HepG2 (cell line): ENCODE measurements around the gene EXOSC9. TPM values are rescaled to one million over a fixed set of nuclear protein-coding genes. Genes with fewer than 3 reads are reported as not detected.

Source experiments
- ATAC-seq: fragments of 200-7000 bp; cut with Tn5 transposase; 3 replicates; pipeline ENCODE4 v1.9.1; 2020; ENCODE audit warnings: mild to moderate bottlenecking, moderate library complexity
- BruUV-seq: library from RNA; stranded (reverse); fragments of 400-500 nt; replicated peaks from 2 replicates; lab custom pipeline; 2021; lab: Mats Ljungman, UMichigan
- CTCF ChIA-PET: fragments of 300-600 bp; formaldehyde crosslinking; extraction: SDS; loops from one replicate; lab custom pipeline; 2021; ENCODE audit warnings: low total read pairs, inconsistent platforms, low intra/inter-chr PET ratio; lab: Yijun Ruan, JAX
- POLR2A ChIA-PET: fragments of 350-600 bp; sonication (Branson Sonifier 250); formaldehyde crosslinking; loops from one replicate; lab custom pipeline; 2020; ENCODE audit warnings: antibody characterized with exemption, inconsistent platforms; lab: Yijun Ruan, JAX
- DNase-seq: peaks from one replicate; pipeline ENCODE4 v3.0.0-alpha.2; 2015; ENCODE audit warnings: low spot score
- FAIRE-seq: peaks from 3 replicates; lab custom pipeline; 2011; peaks lifted over from hg19 to GRCh38; lab: Jason Lieb, UNC
- H2AFZ ChIP-seq: one replicate; pipeline ENCODE4 v1.6.1; 2011; ENCODE audit warnings: low read length, inconsistent platforms
- H3K27ac ChIP-seq: fragments of 300-600 bp; 3 replicates; pipeline ENCODE4 v1.8.0; 2011; ENCODE audit warnings: mixed run types, mild to moderate bottlenecking, mixed read lengths, low read length, inconsistent platforms; ENCODE audit not compliant: insufficient read depth; ENCODE audit errors: extremely low read length
- H3K27me3 ChIP-seq, 2 experiments: fragments of 200-600 bp in 1 of 2; 2 replicates in 1 of 2; 3 replicates in 1 of 2; pipeline versions ENCODE4 v1.6.0 to v1.8.0; 2011; ENCODE audit warnings: low read length in 2 of 2, mild to moderate bottlenecking in 2 of 2, moderate library complexity in 2 of 2, inconsistent platforms in 1 of 2; ENCODE audit not compliant: insufficient read depth in 2 of 2, control insufficient read depth in 1 of 2
- H3K36me3 ChIP-seq, 2 experiments: fragments of 200-600 bp in 1 of 2; replicated peaks in 1 of 2; 2 replicates in 1 of 2; 3 replicates in 1 of 2; pipeline versions ENCODE4 v1.5.1 to v1.8.0; 2011; ENCODE audit warnings: low read length in 2 of 2, inconsistent platforms in 1 of 2; ENCODE audit not compliant: insufficient read depth in 2 of 2, control insufficient read depth in 1 of 2
- H3K4me1 ChIP-seq: 2 replicates; pipeline ENCODE4 v1.5.1; 2012; ENCODE audit warnings: low read length, inconsistent platforms; ENCODE audit not compliant: insufficient read depth
- H3K4me2 ChIP-seq: 2 replicates; pipeline ENCODE4 v1.6.0; 2011; ENCODE audit warnings: low read depth, low read length, inconsistent platforms
- H3K4me3 ChIP-seq, 3 experiments: fragments of 200-600 bp in 1 of 3; sonication (generic), shearing (Covaris generic) in 1 of 3; replicated peaks in 1 of 3; 2 replicates each; pipeline ENCODE4 v1.5.1; 2011 to 2016; ENCODE audit warnings: low read length in 3 of 3, inconsistent platforms in 2 of 3, low read depth in 2 of 3, mild to moderate bottlenecking in 2 of 3, control low read depth in 1 of 3, mixed read lengths in 1 of 3; ENCODE audit not compliant: insufficient read depth in 1 of 3
- H3K79me2 ChIP-seq: one replicate; pipeline ENCODE4 v1.6.1; 2011; ENCODE audit warnings: low read length, inconsistent platforms; ENCODE audit not compliant: insufficient read depth
- H3K9ac ChIP-seq: 2 replicates; pipeline ENCODE4 v1.6.0; 2011; ENCODE audit warnings: mild to moderate bottlenecking, low read depth, low read length, inconsistent platforms; ENCODE audit not compliant: insufficient read depth
- H3K9me3 ChIP-seq: 2 replicates; pipeline ENCODE4 v1.5.1; 2012; ENCODE audit warnings: mild to moderate bottlenecking, low read length
- H4K20me1 ChIP-seq: 2 replicates; pipeline ENCODE4 v1.6.0; 2011; ENCODE audit warnings: inconsistent platforms, mild to moderate bottlenecking, low read length, moderate library complexity; ENCODE audit not compliant: insufficient read depth
- ASH2L ChIP-seq: fragments of 300-600, 200-600 bp; sonication (generic); IDR thresholded peaks from 2 replicates; pipeline ENCODE4 v1.7.0; 2017; ENCODE audit warnings: low read depth, mild to moderate bottlenecking, moderate library complexity, mixed read lengths, low read length; ENCODE audit not compliant: insufficient read length
- ELF1 ChIP-seq: sonication (generic); formaldehyde crosslinking; IDR thresholded peaks from 2 replicates; pipeline ENCODE4 v1.4.0; 2020; ENCODE audit warnings: missing genetic modification reagents
- HIVEP1 ChIP-seq: sonication (generic); formaldehyde crosslinking; IDR thresholded peaks from 2 replicates; pipeline ENCODE4 v1.4.0; 2020; ENCODE audit warnings: mild to moderate bottlenecking, missing genetic modification reagents
- POLR2A ChIP-seq, 2 experiments: IDR thresholded peaks; 2 replicates each; pipeline ENCODE4 v1.6.1; 2011; ENCODE audit warnings: low read depth in 2 of 2, low read length in 2 of 2, mild to moderate bottlenecking in 1 of 2, moderate library complexity in 1 of 2; ENCODE audit not compliant: insufficient read depth in 1 of 2
- PRMT3 ChIP-seq: sonication (generic); formaldehyde crosslinking; IDR thresholded peaks from 2 replicates; pipeline ENCODE4 v1.8.1; 2022; ENCODE audit warnings: low read depth, mild to moderate bottlenecking, moderate library complexity, missing genetic modification reagents, borderline replicate concordance
- STAT5B ChIP-seq: sonication (generic); formaldehyde crosslinking; IDR thresholded peaks from 2 replicates; pipeline ENCODE4 v1.4.0; 2020; ENCODE audit warnings: missing genetic modification reagents
- ZFP82 ChIP-seq: sonication (generic); formaldehyde crosslinking; IDR thresholded peaks from 2 replicates; pipeline ENCODE4 v1.5.1; 2020; ENCODE audit warnings: mild to moderate bottlenecking, missing genetic modification reagents, borderline replicate concordance
- ZGPAT ChIP-seq: IDR thresholded peaks from 2 replicates; pipeline ENCODE4 v1.6.1; 2016; ENCODE audit warnings: mild to moderate bottlenecking
- ZNF234 ChIP-seq: sonication (generic); formaldehyde crosslinking; conservative IDR thresholded peaks from 2 replicates; pipeline ENCODE4 v1.5.1; 2020; ENCODE audit warnings: mild to moderate bottlenecking, missing genetic modification reagents
- ZNF3 ChIP-seq: IDR thresholded peaks from 2 replicates; pipeline ENCODE4 v1.7.0; 2017; ENCODE audit warnings: inconsistent platforms
- ZNF468 ChIP-seq: sonication (generic); formaldehyde crosslinking; IDR thresholded peaks from 2 replicates; pipeline ENCODE4 v1.8.0; 2022; ENCODE audit warnings: mild to moderate bottlenecking, moderate library complexity, missing genetic modification reagents
- ZNF724P ChIP-seq: sonication (generic); formaldehyde crosslinking; IDR thresholded peaks from 2 replicates; pipeline ENCODE4 v1.8.0; 2022; ENCODE audit warnings: missing genetic modification reagents, borderline replicate concordance
- ZNF891 ChIP-seq: sonication (generic); formaldehyde crosslinking; IDR thresholded peaks from 2 replicates; pipeline ENCODE4 v1.5.0; 2020; ENCODE audit warnings: mild to moderate bottlenecking, missing genetic modification reagents
- ZSCAN21 ChIP-seq: sonication (generic); formaldehyde crosslinking; IDR thresholded peaks from 2 replicates; pipeline ENCODE4 v1.8.0; 2022; ENCODE audit warnings: mild to moderate bottlenecking, missing genetic modification reagents, moderate library complexity, borderline replicate concordance
- WGBS: methylation state at CpG from one replicate; pipeline ENCODE4 v1.1.6; 2017; ENCODE audit warnings: low lambda C conversion rate; 5-methylcytosine and 5-hydroxymethylcytosine counted together
- in situ Hi-C: cut with HindIII; loops from 2 replicates; pipeline ENCODE4 v1.10.0; 2017; ENCODE audit warnings: low pct_unique_long_range_greater_than_20kb; ENCODE audit not compliant: extremely low pct_ligation_motif_present
- intact Hi-C: fragments of 100-400 bp; cut with micrococcal nuclease; formaldehyde crosslinking; loops from one replicate; pipeline ENCODE4 v1.10.0; 2022; ENCODE audit not compliant: unreplicated experiment
- polyA plus RNA-seq, 8 experiments: library from polyadenylated mRNA; depleted of rRNA in 3 of 8; stranded (reverse) in 7 of 8; unstranded in 1 of 8; fragments of >200 nt; fragmentation: Illumina TruSeq in 4 of 8; extraction: Trizol in 4 of 8; gene quantifications; 2 replicates each; pipeline versions ENCODE4 v1.2.1 to v1.2.3, GENCODE V29; 2011 to 2016; ENCODE audit warnings: low read depth in 4 of 8, missing spikeins in 1 of 8, mixed read lengths in 1 of 8; ENCODE audit not compliant: insufficient read depth in 1 of 8
- total RNA-seq, 5 experiments: library from RNA; depleted of rRNA; stranded (reverse); fragments of >200 nt; fragmentation: Illumina TruSeq; extraction: Trizol; gene quantifications; 2 replicates each; pipeline ENCODE4 v1.2.3, GENCODE V29; 2016; ENCODE audit warnings: low read depth in 1 of 5
- TF ChIP-seq, protein P1 (sequence below): IDR thresholded peaks from 2 replicates; pipeline ENCODE4 v1.6.1; 2018; ENCODE audit warnings: missing genetic modification reagents
- TF ChIP-seq, protein P2 (sequence below): sonication (generic); formaldehyde crosslinking; IDR thresholded peaks from 2 replicates; pipeline ENCODE4 v1.5.1; 2020; ENCODE audit warnings: missing genetic modification reagents, mild to moderate bottlenecking, borderline replicate concordance
- TF ChIP-seq, protein P3 (sequence below): sonication (generic); formaldehyde crosslinking; IDR thresholded peaks from 2 replicates; pipeline ENCODE4 v1.5.0; 2020; ENCODE audit warnings: mild to moderate bottlenecking, missing genetic modification reagents, moderate library complexity

The EXOSC9 gene
- total and polyA plus RNA-seq, 2 of the 13 experiments (the other 11 are each of a cell fraction or from before 2014, with no cell fraction given) = 26.0 to 48.0 TPM

DNA sequence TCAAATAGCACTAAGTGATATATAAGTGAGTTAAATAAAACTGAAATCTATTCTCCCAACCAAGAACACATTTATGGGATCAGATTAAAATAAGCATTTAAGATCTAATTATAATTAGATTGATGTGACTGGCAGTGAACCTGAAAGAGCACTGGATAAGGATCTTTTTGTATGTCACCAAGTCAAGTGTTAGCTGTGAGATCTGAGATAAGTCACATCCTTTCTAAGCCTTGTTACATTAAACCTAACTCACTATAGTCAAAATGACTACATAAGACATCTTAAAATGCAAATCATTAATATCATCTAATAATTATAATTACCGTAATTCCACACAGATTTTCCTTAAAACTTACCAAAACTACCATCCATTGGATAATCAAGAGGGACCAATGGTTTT is 20.9 kb downstream of the EXOSC9 start (continued):
- TF ChIP-seq, protein P1, sequence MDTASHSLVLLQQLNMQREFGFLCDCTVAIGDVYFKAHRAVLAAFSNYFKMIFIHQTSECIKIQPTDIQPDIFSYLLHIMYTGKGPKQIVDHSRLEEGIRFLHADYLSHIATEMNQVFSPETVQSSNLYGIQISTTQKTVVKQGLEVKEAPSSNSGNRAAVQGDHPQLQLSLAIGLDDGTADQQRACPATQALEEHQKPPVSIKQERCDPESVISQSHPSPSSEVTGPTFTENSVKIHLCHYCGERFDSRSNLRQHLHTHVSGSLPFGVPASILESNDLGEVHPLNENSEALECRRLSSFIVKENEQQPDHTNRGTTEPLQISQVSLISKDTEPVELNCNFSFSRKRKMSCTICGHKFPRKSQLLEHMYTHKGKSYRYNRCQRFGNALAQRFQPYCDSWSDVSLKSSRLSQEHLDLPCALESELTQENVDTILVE (CRISPR knock-in tag) = no peak
- TF ChIP-seq, all 625 proteins: peak for 0

GRCh38 chr4:121822796-121823504 is 21.8 kb downstream of the EXOSC9 start:
- Histone ChIP-seq H3K27me3 (no peaks in the 10 kb centered on the region; a peak in 1 of 5 replicates), H4K20me1 (no peaks in the 10 kb centered on the region), H3K4me1 (peaks cover 27% of the 10 kb centered on the region), H3K79me2 (peaks cover 31% of the 10 kb centered on the region), H3K27ac (peak overlapping the region; percentile 87), H3K4me2 (peak overlapping the region; percentile 78), H3K9me3 (no peaks in the 10 kb centered on the region), H3K36me3 (peaks cover 2 to 29% of the 10 kb centered on the region in 2 experiments), H3K4me3 (peak overlapping the region; percentile 79 to 99 (median 90)), H3K9ac (peak overlapping the region; percentile 80), H2AFZ (peak overlapping the region; percentile 45)
- ChIA-PET CTCF (no interaction called here), POLR2A (interaction anchor here (0.5 kb wide), 1 partner anchor 35 kb away, joined by 3 read pairs; no protein-coding TSS in a partner anchor)
- peak; percentile 82 for ATAC-seq
- peak; percentile 66 for FAIRE-seq
- TSS peak; percentile 59 for BruUV-seq
- 3% methylated on average over 16 of the region's 30 CpGs for WGBS
- in situ Hi-C loops (no loop called here), intact Hi-C loops (loop anchor here (1.0 to 5.0 kb wide), 4 partner anchors 22 to 1099 kb away; partner anchors contain the start of genes BLTP1, EXOSC9 and NUDT6)
- DNase-seq = peak; percentile 64
- TF ChIP-seq ZNF724P (CRISPR knock-in tag) = 0 out of 2 replicates have a peak, but pooled peaks have one; percentile 2
- TF ChIP-seq HIVEP1 (CRISPR knock-in tag) = no peak
- 0 out of 2 replicates have a peak, but pooled peaks have one; percentile 8 for TF ChIP-seq ZSCAN21 (CRISPR knock-in tag)
- TF ChIP-seq PRMT3 (CRISPR knock-in tag) = 0 out of 2 replicates have a peak, but pooled peaks have one; percentile 21
- TF ChIP-seq ZNF234 (CRISPR knock-in tag) = 0 out of 2 replicates have a peak, but pooled peaks have one; percentile 36
- 0 out of 2 replicates have a peak, but pooled peaks have one; percentile 12 for TF ChIP-seq ZNF891 (CRISPR knock-in tag)
- 0 out of 2 replicates have a peak, but pooled peaks have one; percentile 60 for TF ChIP-seq ZFP82 (CRISPR knock-in tag)
- no peak for TF ChIP-seq ZNF468 (CRISPR knock-in tag)
- TF ChIP-seq ZNF3 (CRISPR knock-in tag) = no peak
- TF ChIP-seq ELF1 (CRISPR knock-in tag) = no peak
- TF ChIP-seq, protein P2, sequence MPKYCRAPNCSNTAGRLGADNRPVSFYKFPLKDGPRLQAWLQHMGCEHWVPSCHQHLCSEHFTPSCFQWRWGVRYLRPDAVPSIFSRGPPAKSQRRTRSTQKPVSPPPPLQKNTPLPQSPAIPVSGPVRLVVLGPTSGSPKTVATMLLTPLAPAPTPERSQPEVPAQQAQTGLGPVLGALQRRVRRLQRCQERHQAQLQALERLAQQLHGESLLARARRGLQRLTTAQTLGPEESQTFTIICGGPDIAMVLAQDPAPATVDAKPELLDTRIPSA (CRISPR knock-in tag) = 0 out of 2 replicates have a peak, but pooled peaks have one; percentile 49
- TF ChIP-seq ASH2L = peak; percentile 14
- no peak for TF ChIP-seq STAT5B
- TF ChIP-seq ZGPAT (CRISPR knock-in tag) = no peak
- TF ChIP-seq POLR2A (IDR thresholded peaks at IDR 0.05; ENCODE audit: insufficient read depth in 1 of 2, low read depth in 2 of 2, low read length in 2 of 2) = peak in 1 of 2 experiments; percentile 33; a peak in 1 of 4 replicates
- TF ChIP-seq, protein P3, sequence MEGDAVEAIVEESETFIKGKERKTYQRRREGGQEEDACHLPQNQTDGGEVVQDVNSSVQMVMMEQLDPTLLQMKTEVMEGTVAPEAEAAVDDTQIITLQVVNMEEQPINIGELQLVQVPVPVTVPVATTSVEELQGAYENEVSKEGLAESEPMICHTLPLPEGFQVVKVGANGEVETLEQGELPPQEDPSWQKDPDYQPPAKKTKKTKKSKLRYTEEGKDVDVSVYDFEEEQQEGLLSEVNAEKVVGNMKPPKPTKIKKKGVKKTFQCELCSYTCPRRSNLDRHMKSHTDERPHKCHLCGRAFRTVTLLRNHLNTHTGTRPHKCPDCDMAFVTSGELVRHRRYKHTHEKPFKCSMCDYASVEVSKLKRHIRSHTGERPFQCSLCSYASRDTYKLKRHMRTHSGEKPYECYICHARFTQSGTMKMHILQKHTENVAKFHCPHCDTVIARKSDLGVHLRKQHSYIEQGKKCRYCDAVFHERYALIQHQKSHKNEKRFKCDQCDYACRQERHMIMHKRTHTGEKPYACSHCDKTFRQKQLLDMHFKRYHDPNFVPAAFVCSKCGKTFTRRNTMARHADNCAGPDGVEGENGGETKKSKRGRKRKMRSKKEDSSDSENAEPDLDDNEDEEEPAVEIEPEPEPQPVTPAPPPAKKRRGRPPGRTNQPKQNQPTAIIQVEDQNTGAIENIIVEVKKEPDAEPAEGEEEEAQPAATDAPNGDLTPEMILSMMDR (CRISPR knock-in tag) = peak; percentile 20
